HCT116 (cell line): ENCODE results near the gene IGFL4. TPM values are rescaled to one million over a fixed set of nuclear protein-coding genes. Genes with fewer than 3 reads are reported as not detected.

ENCODE experiments used
- ATAC-seq: fragments of 200-7000 bp; cut with Tn5 transposase; 2 replicates; pipeline ENCODE4 v1.9.1; 2020; ENCODE audit warnings: mild to moderate bottlenecking, moderate library complexity
- BruUV-seq: library from RNA; stranded (reverse); fragments of 400-500 nt; replicated peaks from 2 replicates; lab custom pipeline; 2021; lab: Mats Ljungman, UMichigan
- CTCF ChIA-PET: fragments of 300-600 bp; sonication (Branson Sonifier 250); formaldehyde crosslinking; loops from one replicate; lab custom pipeline; 2021; ENCODE audit warnings: antibody characterized with exemption; lab: Charles Lee
- POLR2A ChIA-PET: fragments of 300-600, 350-600 bp; sonication (Branson Sonifier 250); formaldehyde crosslinking; loops from one replicate; lab custom pipeline; 2021; ENCODE audit warnings: antibody characterized with exemption; lab: Charles Lee
- RAD21 ChIA-PET, 2 experiments: fragments of 300-600 bp; sonication (Branson Sonifier 250); formaldehyde crosslinking; loops; one replicate each; lab custom pipeline; 2023; ENCODE audit warnings: low total read pairs in 2 of 2; ENCODE audit not compliant: uncharacterized antibody in 2 of 2, unreplicated experiment in 2 of 2, low non-redundant PET in 1 of 2; lab: Charles Lee
- DNase-seq: peaks from one replicate; pipeline ENCODE4 v3.0.0-alpha.2; 2010; ENCODE audit warnings: low read depth, low spot score
- H2AFZ ChIP-seq: fragments of 200-600 bp; shearing (Covaris generic), sonication (generic); 2 replicates; pipeline ENCODE4 v1.6.1; 2017; ENCODE audit warnings: low read depth, mixed run types, mixed read lengths, antibody characterized with exemption, low read length; ENCODE audit not compliant: poor library complexity, severe bottlenecking
- H3K27ac ChIP-seq: 2 replicates; pipeline ENCODE4 v1.5.1; 2012; ENCODE audit warnings: low read depth, low read length
- H3K27me3 ChIP-seq: fragments of 200-600 bp; sonication (generic); 2 replicates; pipeline ENCODE4 v1.6.1; 2016; ENCODE audit warnings: mixed run types, low read length, mixed read lengths; ENCODE audit not compliant: insufficient read depth
- H3K36me3 ChIP-seq, 2 experiments: fragments of 200-500 bp in 1 of 2; fragments of 200-600 bp in 1 of 2; sonication (Bioruptor generic) in 1 of 2; sonication (generic) in 1 of 2; 2 replicates each; pipeline versions ENCODE4 v1.5.1 to v1.6.1; 2014 to 2016; ENCODE audit warnings: low read length in 2 of 2, inconsistent platforms in 1 of 2, mixed read lengths in 1 of 2, mixed run types in 1 of 2; ENCODE audit not compliant: insufficient read depth in 2 of 2, control insufficient read depth in 1 of 2
- H3K4me1 ChIP-seq, 2 experiments: fragments of 200-600 bp in 1 of 2; sonication (generic) in 1 of 2; 2 replicates each; pipeline versions ENCODE4 v1.5.1 to v1.6.1; 2012 to 2017; ENCODE audit warnings: low read length in 2 of 2, inconsistent platforms in 1 of 2, mild to moderate bottlenecking in 1 of 2, mixed read lengths in 1 of 2, mixed run types in 1 of 2, moderate library complexity in 1 of 2; ENCODE audit not compliant: insufficient read depth in 2 of 2, control insufficient read depth in 1 of 2
- H3K4me2 ChIP-seq: fragments of 200-600 bp; sonication (generic); 2 replicates; pipeline ENCODE4 v1.6.1; 2017; ENCODE audit warnings: mixed run types, low read length, mixed read lengths
- H3K4me3 ChIP-seq, 2 experiments: fragments of 200-600 bp in 1 of 2; sonication (generic) in 1 of 2; replicated peaks in 1 of 2; 2 replicates each; pipeline ENCODE4 v1.5.1; 2011 to 2016; ENCODE audit warnings: low read length in 2 of 2, control low read depth in 1 of 2, low read depth in 1 of 2, mild to moderate bottlenecking in 1 of 2, mixed read lengths in 1 of 2, mixed run types in 1 of 2
- H3K79me2 ChIP-seq: fragments of 200-600 bp; sonication (generic); 2 replicates; pipeline ENCODE4 v1.6.1; 2017; ENCODE audit warnings: mild to moderate bottlenecking, mixed run types, low read length, moderate library complexity, mixed read lengths; ENCODE audit not compliant: insufficient read depth
- H3K9ac ChIP-seq: fragments of 200-600 bp; sonication (generic); 2 replicates; pipeline ENCODE4 v1.6.1; 2016; ENCODE audit warnings: low read length, mixed read lengths
- H3K9me2 ChIP-seq: fragments of 200-600 bp; sonication (generic), shearing (Covaris generic); 2 replicates; pipeline ENCODE4 v1.6.1; 2017; ENCODE audit warnings: mixed run types, mild to moderate bottlenecking, moderate library complexity; ENCODE audit not compliant: insufficient read depth
- H3K9me3 ChIP-seq, 2 experiments: fragments of 200-500 bp in 1 of 2; fragments of 200-600 bp in 1 of 2; sonication (Bioruptor generic) in 1 of 2; sonication (generic) in 1 of 2; 2 replicates each; pipeline ENCODE4 v1.6.1; 2014 to 2017; ENCODE audit warnings: low read length in 2 of 2, mixed read lengths in 2 of 2, inconsistent platforms in 1 of 2, low read depth in 1 of 2, mild to moderate bottlenecking in 1 of 2, mixed run types in 1 of 2, moderate library complexity in 1 of 2; ENCODE audit not compliant: control insufficient read depth in 1 of 2, insufficient read depth in 1 of 2
- H4K20me1 ChIP-seq: fragments of 200-600 bp; sonication (generic), shearing (Covaris generic); 2 replicates; pipeline ENCODE4 v1.6.1; 2017; ENCODE audit warnings: mixed run types, mild to moderate bottlenecking, moderate library complexity; ENCODE audit not compliant: insufficient read depth
- CBX3 ChIP-seq: IDR thresholded peaks from 2 replicates; pipeline ENCODE4 v1.6.1; 2012; ENCODE audit warnings: low read depth
- CTCF ChIP-seq, 3 experiments: fragments of 200-600 bp in 1 of 3; sonication (generic) in 1 of 3; IDR thresholded peaks in 2 of 3; conservative IDR thresholded peaks in 1 of 3; 2 replicates each; pipeline ENCODE4 v1.5.1; 2012 to 2017; ENCODE audit warnings: low read depth in 2 of 3, low read length in 2 of 3, antibody characterized with exemption in 1 of 3, borderline replicate concordance in 1 of 3, control low read depth in 1 of 3, mild to moderate bottlenecking in 1 of 3, mixed read lengths in 1 of 3, mixed run types in 1 of 3, moderate library complexity in 1 of 3; ENCODE audit not compliant: insufficient read depth in 1 of 3
- EGR1 ChIP-seq: IDR thresholded peaks from 2 replicates; pipeline ENCODE4 v1.6.1; 2012; ENCODE audit warnings: low read depth
- EZH2 ChIP-seq: fragments of 200-600 bp; sonication (generic); IDR thresholded peaks from 2 replicates; pipeline ENCODE4 v1.6.1; 2017; ENCODE audit warnings: antibody characterized with exemption, mixed run types
- MAX ChIP-seq: IDR thresholded peaks from 2 replicates; pipeline ENCODE4 v1.6.1; 2012
- POLR2A ChIP-seq: IDR thresholded peaks from 2 replicates; pipeline ENCODE4 v1.7.0; 2011; ENCODE audit warnings: borderline replicate concordance; ENCODE audit not compliant: insufficient read depth, insufficient read length; ENCODE audit errors: extremely low read depth
- POLR2AphosphoS5 ChIP-seq: IDR thresholded peaks from 2 replicates; pipeline ENCODE4 v1.6.1; 2011; ENCODE audit warnings: mild to moderate bottlenecking, low read depth, low read length, moderate library complexity
- RAD21 ChIP-seq: IDR thresholded peaks from 2 replicates; pipeline ENCODE4 v1.6.1; 2012; ENCODE audit warnings: low read depth, mild to moderate bottlenecking
- REST ChIP-seq: IDR thresholded peaks from 2 replicates; pipeline ENCODE4 v1.6.1; 2012; ENCODE audit warnings: low read depth
- SIN3A ChIP-seq: IDR thresholded peaks from 2 replicates; pipeline ENCODE4 v1.6.1; 2012; ENCODE audit warnings: low read depth
- SP1 ChIP-seq: IDR thresholded peaks from 2 replicates; pipeline ENCODE4 v1.6.1; 2012; ENCODE audit warnings: low read depth
- SRF ChIP-seq: IDR thresholded peaks from 2 replicates; pipeline ENCODE4 v1.6.1; 2012; ENCODE audit warnings: low read depth
- TCF7L2 ChIP-seq: IDR thresholded peaks from 2 replicates; pipeline ENCODE4 v1.7.0; 2011; ENCODE audit warnings: borderline replicate concordance, inconsistent platforms; ENCODE audit not compliant: insufficient read depth, insufficient read length; ENCODE audit errors: extremely low read depth
- YY1 ChIP-seq: IDR thresholded peaks from 2 replicates; pipeline ENCODE4 v1.6.1; 2011; ENCODE audit warnings: low read length, low read depth, moderate library complexity, mild to moderate bottlenecking; ENCODE audit not compliant: insufficient replicate concordance; ENCODE audit errors: extremely low read depth
- ZBTB33 ChIP-seq: IDR thresholded peaks from 2 replicates; pipeline ENCODE4 v1.6.1; 2011; ENCODE audit warnings: mild to moderate bottlenecking, low read length, moderate library complexity; ENCODE audit not compliant: insufficient replicate concordance; ENCODE audit errors: extremely low read depth
- ZFX ChIP-seq: fragments of 450-650 bp; IDR thresholded peaks from 2 replicates; pipeline ENCODE4 v1.6.1; 2017
- ZNF274 ChIP-seq: fragments of 200-500 bp; sonication (Bioruptor generic); IDR thresholded peaks from 2 replicates; pipeline ENCODE4 v1.6.1; 2014; ENCODE audit warnings: mild to moderate bottlenecking, low read depth, low read length, inconsistent platforms
- intact Hi-C: fragments of 100-400 bp; cut with micrococcal nuclease; formaldehyde crosslinking; loops from 2 replicates; pipeline ENCODE4 v1.10.0; 2022
- total RNA-seq: library from RNA; stranded (reverse); gene quantifications from one replicate; pipeline ENCODE4 v1.2.1, GENCODE V29; 2021; ENCODE audit not compliant: unreplicated experiment

Gene IGFL4
- total RNA-seq, 1 experiment from 2014 or later, result not detected

- ATAC-seq, result no peak
- Histone ChIP-seq H3K27ac (no peak overlapping the region), H3K4me2 (no peak overlapping the region), H3K27me3 (no peaks in the 10 kb centered on the region), H3K4me3 (no peak overlapping the region), H3K4me1 (peaks cover 4 to 5% of the 10 kb centered on the region in 2 experiments; a peak in 2 of 4 replicates), H3K9ac (no peak overlapping the region), H3K79me2 (no peaks in the 10 kb centered on the region), H4K20me1 (no peaks in the 10 kb centered on the region), H2AFZ (no peak overlapping the region), H3K9me3 (no peaks in the 10 kb centered on the region), H3K36me3 (no peaks in the 10 kb centered on the region; a peak in 2 of 4 replicates), H3K9me2 (no peaks in the 10 kb centered on the region)
- ChIA-PET POLR2A (interaction anchor here (1.2 kb wide), 1 partner anchor 11 kb away, joined by 5 read pairs; the partner anchor contains the start of gene CCDC61), CTCF (interaction anchor here (0.5 to 1.3 kb wide), 2 partner anchors 11 to 655 kb away, joined by 3 read pairs; partner anchors contain the start of genes CCDC61 and DACT3), RAD21 (no interaction called here)
- no peak for DNase-seq
- no TSS peak for BruUV-seq
- TF ChIP-seq SIN3A (no peak), MAX (no peak), SP1 (no peak), POLR2AphosphoS5 (no peak), CTCF (IDR thresholded peaks at IDR 0.05 in 2 of 3, conservative IDR thresholded peaks at IDR 0.05 in 1 of 3; ENCODE audit: borderline replicate concordance in 1 of 3, insufficient read depth in 1 of 3, low read depth in 2 of 3, low read length in 2 of 3) (no peak), ZNF274 (no peak), RAD21 (no peak), SRF (no peak), EZH2 (no peak), EGR1 (no peak), YY1 (no peak), ZFX (no peak), POLR2A (no peak), CBX3 (no peak), REST (no peak), TCF7L2 (no peak), ZBTB33 (no peak)
- intact Hi-C loops, result no loop called here
Measured at GRCh38 chr19:46006411-46006810, 34.4 kb downstream of the IGFL4 start.
